SK-N-DZ (cell line): Measurements from ENCODE around the gene SLC17A9.

Source experiments
- DNase-seq: peaks from one replicate; pipeline ENCODE4 v3.0.0-alpha.2; 2015; ENCODE audit warnings: low spot score

The SLC17A9 gene

DNA sequence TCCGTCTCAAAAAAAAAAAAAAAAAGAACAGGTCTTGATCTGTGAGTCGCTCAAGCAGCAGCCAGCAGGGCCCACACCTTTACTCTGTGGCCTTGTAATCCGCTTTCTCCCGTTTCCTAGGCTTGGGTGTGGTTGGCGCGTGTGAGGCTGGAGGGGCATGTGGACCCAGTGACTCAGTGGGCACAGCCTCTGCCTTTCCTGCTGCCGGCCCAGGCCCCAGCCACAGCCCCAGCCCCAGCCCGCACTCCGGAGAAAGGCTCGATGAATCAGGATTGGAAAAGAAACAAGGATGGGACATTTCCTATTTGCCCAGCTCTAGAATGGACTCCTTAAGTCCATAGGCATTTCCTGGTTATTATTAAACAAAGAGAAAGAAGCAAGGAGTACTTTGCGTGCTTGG lies 50.0 kb downstream of the SLC17A9 start:
- no peak for DNase-seq

DNA sequence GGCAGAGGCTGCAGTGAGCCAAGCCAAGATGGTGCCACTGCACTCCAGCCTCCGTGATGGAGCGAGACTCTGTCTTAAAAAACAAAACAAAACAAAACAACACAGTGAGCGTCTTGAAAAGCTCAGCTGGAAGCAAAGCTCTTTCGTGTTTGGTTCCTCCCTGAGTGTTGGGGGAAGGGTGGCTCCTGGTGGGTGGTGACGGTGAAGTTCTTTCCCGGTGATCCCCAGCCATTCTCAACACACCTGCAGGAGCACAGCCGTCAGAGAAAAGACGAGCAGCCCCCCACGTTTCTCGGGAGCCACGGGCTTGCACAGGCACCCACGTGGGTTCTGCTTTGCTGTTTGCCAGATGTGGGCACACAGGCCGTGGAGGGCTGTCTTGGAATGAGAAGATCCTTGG lies 51.0 kb downstream of the SLC17A9 start:
- no peak for DNase-seq

DNA sequence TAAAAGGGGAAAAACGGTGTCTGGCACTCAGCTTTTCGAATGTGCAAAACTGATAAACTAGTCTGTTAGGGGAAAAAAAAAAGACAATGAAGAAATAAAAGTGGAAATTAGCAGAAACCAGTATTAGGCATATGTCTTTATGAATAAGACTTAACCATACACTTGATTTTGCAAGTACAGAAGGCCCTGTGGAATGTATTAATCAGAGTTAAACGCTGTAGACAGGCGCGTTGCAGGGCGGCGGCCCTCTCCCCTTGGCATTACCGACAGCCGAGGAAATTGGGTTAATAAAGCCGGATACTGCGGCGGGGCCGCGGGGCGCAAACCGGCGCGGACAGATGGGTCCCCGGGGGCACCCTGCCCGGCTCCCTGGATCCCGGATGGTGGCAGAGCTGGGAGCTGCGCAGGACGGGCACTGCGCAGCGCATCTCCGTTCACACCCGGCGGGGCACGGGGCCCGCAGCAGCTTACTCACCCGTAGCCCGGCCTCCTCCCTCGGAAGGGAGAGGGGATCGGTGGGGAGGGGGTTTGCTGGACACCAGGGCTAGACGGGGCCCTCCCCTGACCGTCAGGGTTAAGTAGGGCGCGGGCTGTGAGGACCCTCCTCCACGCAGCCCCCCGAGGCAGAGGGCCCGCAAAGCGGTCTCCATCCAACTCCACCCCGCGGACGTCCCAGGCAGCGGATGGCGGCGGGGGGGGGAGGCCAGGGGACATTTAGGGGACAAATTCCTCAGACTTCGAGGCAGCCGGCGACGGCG lies 52.3 kb downstream of the SLC17A9 start:
- no peak for DNase-seq

DNA sequence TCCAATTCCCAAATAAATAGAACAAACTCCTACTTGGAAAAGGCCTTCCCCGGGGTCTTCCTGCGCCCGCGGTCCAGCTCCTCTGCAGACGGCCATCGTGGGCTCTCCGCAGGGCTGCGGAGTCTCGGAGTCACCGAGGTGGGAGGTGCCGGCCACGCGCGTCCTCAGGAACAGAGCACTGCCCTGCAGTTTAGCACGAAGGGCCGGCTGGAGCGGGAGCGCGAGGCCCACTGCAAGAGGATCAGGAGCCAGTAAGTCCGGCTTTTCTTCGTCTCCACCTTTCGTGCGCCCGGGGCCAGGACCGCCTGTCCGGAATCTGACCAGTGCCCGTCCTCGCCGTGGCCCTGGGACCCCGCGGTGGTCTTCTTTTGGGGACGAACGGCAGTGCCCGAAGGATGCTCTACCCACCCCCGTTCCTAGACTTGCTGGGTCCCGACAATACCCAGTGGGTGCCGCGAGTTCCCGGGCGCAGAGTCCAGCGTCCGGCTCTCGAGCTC lies 52.9 kb downstream of the SLC17A9 start:
- no peak for DNase-seq

DNA sequence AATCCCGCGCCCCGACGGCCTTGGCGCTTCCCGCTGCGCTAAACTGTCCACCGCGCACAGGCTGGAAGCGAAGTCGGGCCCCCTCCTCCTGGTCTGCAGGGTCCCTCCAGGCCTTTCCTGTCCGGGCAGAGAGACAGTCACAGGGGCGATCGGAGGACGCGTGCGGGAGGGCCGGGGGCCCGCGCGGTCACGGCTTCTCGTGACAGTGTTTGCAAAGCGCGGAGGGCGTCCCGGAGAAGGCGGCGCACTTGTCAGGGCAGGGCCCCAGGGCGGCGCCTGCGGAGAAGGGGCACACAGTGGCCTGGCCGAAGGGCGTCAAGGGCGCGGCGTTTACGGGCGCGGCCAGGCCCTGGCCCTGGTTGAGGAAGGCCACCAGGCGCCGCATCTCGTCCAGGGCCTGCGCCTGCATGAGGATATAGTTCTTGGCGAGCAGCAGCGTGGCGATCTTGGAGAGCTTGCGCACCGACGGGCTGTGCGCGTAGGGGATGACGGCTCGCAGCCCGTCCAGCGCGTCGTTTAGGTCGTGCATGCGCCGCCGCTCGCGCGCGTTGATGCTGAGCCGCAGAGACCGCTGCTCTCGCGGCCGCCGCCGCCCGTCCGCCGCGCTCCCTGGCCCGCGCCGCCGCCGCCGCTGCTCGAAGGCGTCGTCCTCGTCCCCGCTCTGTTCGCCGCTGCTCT lies 53.5 kb downstream of the SLC17A9 start:
- DNase-seq: no peak

GRCh38 chr20:63006540-63007359 lies 54.2 kb downstream of the SLC17A9 start, which contains the start of gene BHLHE23:
Gene BHLHE23, minus strand, starts transcription at chr20:63006964. Its CDS starts 190 bp downstream, at chr20:63006774.
- DNase-seq: no peak

DNA sequence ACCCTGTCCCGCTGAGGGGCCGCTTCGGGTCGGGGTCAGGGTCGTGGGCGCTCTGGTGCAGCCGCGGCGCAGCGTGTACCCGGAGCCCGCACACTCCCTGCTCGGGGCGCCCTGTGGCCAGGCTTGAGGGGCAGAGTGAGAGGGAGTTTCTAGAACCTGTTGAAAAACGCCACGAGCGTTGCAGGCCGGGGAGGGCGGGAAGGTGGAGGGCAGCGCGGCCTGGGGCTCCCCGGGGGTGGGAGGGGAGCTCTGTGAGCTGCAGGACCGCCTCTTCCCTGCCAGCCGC lies 54.8 kb downstream of the SLC17A9 start:
- no peak for DNase-seq

GRCh38 chr20:63007646-63008488 lies 55.4 kb downstream of the SLC17A9 start:
- DNase-seq: no peak

- DNase-seq: no peak
These were observed 56.1 kb downstream of the SLC17A9 start for GRCh38 chr20:63008541-63009044.

- peak; percentile 74 for DNase-seq
These were observed 56.8 kb downstream of the SLC17A9 start for GRCh38 chr20:63009045-63009961.

- DNase-seq: no peak
These were observed 57.7 kb downstream of the SLC17A9 start for GRCh38 chr20:63009988-63010769.

- DNase-seq: no peak
These were observed 59.3 kb downstream of the SLC17A9 start for GRCh38 chr20:63011798-63012197.

- no peak for DNase-seq
These were observed 60.7 kb downstream of the SLC17A9 start for GRCh38 chr20:63013207-63013606.

GRCh38 chr20:63014287-63014686 lies 61.8 kb downstream of the SLC17A9 start:
- DNase-seq: no peak

GRCh38 chr20:63014710-63015109 lies 62.2 kb downstream of the SLC17A9 start:
- peak; percentile 84 for DNase-seq

- no peak for DNase-seq
These were observed 62.7 kb downstream of the SLC17A9 start for GRCh38 chr20:63015147-63015661.

DNA sequence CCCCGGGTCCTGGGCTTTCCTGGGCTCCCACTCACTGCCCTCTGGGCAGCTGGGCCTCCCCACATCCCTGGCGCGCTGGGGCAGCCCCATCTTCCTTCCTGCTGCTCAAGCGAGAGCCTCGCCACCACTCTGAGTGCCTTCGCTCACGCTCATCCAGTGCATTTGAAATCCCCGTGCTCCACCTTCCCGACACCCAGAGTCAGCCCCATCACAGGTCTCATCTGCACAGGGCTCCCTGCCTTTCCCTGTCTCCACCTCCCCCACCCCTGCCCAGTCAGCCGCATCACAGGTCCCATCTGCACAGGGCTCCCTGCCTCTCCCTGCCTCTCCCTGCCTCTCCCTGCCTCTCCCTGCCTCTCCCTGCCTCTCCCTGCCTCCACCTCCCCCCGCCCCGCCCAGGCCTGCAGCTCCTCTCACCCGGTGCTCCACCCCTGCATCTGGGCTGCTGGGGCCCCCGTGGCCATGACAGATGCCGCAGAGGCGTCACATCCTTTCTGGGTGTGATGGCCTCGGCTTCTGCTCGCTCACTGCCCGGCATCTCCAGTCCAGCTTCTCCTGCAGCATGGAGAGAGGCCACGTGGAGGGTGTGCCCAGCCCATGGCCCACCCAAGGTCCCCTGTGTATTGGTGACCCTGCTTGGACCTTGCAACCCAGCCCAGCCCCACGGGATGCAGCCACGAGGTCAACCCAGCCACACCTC lies 63.3 kb downstream of the SLC17A9 start:
- DNase-seq: no peak

GRCh38 chr20:63016514-63017075 lies 64.1 kb downstream of the SLC17A9 start:
- DNase-seq: no peak
